NCI-H1105 (cell line): ENCODE data around the gene PHF19.

Source experiments
- DNase-seq: peaks from one replicate; lab custom pipeline; 2025; lab: John Stamatoyannopoulos, UW

Gene PHF19

DNA sequence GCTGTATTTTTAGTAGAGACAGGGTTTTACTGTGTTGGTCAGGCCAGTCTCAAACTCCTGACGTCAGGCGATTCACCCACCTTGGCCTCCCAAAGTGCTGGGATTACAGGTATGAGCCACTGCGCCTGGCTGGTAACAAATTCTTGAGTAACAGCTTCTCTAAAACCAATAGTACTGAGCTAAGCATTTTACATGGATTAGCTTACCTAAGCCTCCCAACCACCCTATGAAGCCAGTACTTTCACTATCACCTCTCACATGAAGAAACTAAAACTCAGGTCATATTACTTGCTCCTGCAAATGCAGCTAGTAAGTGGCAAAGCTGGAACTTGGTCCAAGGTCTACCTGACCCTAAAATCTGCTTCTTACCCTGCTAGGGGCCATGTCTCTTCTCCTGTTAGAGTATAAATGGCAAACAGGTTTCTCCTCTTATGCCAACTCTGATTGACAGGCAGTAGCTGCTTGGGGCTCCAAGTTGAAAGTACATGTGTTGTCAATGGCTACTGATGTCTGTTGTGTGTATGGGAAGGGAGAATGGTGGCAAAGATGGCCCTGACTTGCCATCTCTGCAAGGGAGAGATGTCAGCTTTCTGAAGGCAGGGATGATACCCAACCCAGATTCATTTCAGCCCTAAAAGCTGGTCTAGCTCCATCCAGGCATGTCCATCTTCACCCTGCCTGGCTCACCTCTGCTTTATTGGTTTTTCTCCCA is 4.0 kb downstream of the PHF19 start:
- no peak for DNase-seq

DNA sequence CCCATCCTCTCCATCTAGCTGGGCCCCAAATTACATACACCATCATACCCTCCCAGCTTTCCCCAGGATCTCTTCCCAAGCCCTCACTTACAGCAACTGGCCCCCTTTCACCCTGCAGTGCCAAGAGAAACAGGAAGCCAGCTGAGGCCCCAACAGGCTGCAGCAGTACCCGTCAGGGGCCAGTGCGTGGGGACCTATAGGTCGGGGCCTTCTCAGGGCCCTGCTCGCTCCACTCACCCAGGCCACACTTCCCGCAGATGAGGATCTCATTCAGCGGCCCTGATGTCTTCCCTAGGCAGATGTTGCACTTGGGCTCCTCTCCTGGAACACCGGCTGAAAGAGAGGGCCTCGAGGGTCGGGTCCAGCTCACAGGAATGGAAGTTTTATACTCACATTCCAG is 6.8 kb downstream of the PHF19 start:
- DNase-seq: no peak

DNA sequence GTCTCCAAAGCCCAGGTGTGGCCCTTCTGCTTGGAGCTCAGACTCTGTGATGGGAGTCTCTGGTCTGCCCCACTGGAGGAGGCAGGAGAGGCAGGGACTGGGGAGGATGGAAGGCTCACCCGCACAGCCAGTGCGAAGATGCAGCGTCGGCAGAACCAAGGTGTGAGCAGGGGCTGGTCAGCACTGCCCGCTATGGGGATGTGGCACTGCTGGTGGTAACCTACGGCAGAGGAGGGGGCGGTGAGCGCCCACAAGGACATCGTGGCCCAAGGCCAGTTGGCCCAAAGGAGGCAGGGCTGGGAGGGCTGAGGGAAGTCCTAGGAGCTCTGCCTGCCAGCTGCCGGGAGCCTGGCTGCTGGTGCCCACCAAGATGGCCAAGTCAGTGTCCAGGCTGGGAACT is 7.3 kb downstream of the PHF19 start:
- DNase-seq: no peak

DNA sequence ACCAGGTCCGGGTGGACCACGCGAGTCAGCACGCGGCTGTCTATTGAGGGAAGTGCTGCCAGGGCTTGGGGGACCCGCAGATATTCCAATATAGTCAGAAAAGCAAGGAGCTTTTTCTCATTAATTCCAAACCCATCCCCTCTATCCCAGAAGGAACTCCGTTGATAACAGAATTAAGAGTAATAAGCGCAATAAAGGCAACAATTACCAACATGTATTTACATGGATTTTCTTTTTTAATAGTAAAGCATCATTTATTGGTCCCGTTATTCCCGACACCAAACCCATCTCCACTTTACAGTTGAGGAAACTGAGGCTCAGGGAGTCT is 7.7 kb downstream of the PHF19 start:
- DNase-seq: no peak

DNA sequence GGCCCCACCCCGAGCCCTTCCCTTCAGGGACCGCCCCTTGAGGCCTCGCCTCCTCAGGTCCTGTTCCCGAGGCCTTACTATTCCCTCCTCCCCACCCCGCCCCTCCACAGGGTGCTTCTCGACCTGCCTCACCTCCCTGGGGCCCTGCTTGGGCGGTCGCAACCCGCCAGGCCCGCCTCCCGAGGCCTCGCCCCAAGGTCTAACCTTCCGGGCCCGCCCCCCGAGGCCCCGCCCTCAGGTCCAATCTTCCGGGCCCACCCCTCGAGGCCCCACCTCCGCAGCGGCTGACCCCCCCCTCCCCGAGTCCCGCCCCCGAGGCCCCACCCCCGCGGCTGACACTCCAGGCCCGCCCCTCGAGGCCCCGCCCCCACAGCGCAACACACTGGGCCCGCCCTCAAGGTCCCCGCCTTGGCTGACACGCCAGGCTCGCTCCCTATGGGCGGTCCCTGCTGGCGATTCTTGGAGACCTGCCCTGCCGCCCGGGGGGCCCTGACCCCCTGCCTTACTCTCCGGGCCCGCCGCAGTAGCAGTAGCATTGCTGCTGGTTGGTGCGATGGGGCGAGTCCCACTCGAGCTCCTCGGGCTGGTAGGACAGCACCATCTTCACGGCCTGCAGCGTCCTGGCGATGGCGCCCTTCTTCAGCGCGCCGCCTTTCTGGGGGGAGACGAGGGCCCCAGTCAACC is 8.2 kb downstream of the PHF19 start:
- DNase-seq: peak; percentile 99

DNA sequence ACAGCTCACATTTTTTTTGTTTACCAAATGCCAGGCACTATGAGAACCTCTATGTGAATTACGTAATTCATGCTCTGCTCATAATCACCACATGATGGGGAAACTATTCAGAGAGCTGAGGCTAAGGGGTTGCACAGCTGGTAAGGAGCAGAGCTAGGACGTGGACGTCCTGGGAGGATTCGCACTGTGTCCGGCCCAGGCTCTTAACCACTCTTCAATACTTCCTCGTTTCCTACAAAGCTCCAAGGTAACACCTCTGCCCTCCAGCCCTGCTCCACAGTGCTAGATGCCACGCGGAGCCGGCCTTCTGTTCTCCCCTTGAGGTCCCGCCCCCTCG is 8.7 kb downstream of the PHF19 start:
- DNase-seq: no peak

DNA sequence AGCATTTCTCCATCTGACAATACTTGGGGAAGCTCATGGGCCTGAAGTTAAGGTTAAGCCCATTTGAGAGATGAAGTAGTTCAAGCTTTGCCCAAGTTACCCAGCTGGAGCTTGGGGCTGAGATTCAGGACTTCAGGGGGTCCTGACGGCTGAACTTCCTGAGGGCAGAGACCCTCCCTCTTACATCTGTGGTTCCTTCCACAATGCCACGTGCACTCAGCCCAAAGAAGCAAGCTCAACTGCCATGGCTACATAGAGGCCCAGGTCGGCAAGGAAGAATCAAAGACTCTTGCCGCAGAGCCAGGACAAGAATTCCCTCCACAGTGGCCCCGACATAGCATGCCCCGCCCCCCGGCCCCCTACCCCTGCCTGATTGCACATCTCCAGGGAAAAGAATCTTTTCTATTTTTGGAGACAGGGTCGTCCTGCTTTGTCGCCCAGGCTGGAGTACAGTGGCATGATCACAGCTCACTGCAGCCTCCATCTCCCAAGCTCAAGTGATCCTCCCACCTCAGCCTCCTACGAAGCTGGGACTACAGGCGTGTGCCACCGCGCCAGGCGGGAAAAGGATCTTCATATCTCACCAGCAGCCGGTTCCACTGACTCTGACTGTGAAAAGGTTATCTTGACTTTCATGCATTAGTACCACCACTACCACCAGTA is 9.2 kb downstream of the PHF19 start:
- no peak for DNase-seq

DNA sequence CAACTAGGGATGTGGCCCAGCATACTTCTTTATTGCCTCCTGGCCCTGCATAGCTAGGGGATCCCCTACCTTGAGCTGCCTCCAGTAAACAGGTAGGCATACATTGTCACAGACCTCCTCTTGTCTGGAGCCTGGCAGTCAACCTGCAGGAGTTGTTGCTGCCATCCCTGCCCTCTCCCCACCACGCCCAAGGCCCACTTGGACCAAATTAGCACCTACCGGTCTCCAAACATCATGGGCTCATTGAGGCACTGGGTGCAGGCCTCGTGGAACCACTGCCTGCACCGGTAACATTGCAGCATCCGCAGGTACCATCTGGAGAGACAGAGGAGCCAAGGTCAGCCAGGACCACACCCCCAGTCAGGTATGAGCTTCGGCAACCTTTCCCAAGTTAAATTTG is 10.3 kb downstream of the PHF19 start:
- no peak for DNase-seq

DNA sequence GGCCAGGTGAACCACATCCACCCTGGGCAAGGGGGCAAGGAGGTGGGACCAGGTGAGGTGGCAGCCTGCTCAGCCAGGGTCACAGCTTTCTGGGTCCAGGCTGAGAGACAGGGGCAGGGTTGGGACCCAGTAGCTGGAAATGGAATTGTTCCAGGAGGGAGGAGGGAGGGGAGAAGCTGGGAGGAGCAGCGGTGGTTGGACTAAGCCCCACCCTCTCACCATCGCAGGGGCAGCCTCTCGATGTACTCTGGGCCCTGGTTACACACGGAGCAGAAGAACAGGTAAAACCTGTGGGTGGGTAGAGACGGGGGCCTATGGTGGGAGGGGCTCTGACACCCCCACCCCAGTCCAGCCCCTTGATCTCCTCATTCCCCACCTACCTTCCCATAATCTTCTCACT is 11.2 kb downstream of the PHF19 start:
- no peak for DNase-seq

DNA sequence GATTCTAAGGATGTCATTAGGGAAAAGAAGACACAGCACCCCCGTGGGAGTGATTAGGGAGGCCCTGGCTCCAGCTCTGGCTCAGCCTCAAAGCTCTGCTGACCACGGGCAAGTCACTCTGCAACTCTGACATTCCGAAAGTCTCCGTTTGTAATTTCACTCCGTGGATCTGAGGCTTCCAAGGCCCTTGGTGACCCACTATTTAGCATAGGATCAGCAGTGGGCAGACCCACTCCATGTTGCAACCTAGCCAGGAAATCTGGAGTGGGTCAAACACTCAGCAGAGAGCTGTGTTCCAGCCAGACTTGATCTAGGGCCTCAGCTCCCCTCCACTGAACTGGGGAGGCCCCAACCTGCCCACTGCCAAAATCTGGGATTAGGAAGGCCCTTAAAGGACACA is 11.8 kb downstream of the PHF19 start:
- DNase-seq: no peak

DNA sequence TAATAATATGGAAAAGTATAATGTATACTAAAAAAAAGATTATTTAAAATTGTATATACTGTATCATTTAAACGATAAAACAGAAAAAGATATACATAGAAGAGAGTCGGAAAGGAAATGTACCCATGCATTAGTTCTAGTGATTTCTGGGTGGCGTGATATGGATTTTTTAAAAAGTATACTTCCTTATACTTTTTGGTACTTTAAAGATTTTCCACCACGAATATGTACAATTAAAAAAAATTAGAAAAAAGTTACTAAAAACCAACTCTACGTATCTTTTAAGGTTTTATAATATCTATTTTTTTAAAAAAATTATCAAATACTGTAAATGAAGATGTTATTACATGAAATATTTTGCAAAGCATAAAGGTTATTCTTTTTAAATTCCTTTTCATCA is 12.3 kb downstream of the PHF19 start:
- DNase-seq: no peak

DNA sequence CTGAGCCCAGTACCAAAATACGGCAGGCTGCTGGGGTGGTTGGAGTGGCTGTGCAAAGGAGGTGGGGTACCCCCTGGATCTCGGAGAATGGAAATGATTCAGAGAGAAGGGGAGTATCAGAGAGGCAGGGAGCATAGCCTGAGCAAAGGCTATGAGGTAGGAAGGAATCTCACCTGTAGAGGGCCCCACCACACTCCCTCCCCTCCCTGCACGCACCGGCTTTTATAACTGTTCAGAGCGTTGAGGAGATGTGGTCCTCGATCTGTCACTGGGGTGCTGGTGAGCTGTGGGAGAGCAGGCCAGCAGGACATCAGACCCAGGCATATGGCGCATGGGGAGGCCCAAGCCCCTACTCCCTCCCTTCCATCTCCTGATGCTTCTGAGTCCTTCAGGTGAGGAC is 13.2 kb downstream of the PHF19 start:
- DNase-seq: no peak

DNA sequence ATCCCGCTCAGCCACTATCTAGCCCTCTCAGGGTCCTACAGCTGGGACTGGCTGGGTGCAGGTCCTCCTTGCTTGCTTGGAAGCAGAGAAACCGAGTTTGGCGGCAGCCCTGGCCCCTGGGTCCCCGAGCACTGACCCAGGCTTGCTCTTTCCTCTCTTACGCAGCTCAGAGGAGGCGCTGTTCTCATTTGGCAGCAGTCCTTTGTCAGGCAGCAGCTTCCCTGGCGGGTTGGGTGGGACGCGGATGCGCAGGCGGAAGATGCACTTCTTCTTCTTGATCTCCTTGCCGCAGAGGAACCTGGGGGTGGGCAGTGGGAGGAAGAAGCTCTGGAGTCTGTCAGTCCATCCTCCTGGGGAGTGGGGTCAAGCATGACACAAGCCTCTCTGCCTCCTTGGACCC is 14.5 kb downstream of the PHF19 start:
- no peak for DNase-seq

DNA sequence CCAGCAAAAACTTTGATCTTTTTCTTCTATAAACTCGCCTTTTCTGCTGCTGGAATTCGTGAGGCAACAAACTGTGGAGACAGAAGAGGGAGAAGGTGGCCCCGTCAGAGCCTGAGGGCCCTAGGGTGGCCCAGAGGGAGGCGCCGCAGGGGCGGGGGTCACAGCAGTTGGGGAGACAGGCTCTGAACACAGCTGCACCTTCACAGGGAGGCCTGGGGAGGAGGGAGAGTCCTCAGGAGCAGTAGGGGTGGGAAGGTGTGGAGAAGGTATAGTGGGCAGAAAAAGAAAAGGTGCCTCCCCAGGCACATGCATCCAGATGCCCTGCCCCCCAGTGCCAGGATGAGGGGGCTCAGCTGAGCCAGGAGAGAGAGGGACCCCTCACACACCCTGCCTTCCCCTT is 15.1 kb downstream of the PHF19 start:
- no peak for DNase-seq

DNA sequence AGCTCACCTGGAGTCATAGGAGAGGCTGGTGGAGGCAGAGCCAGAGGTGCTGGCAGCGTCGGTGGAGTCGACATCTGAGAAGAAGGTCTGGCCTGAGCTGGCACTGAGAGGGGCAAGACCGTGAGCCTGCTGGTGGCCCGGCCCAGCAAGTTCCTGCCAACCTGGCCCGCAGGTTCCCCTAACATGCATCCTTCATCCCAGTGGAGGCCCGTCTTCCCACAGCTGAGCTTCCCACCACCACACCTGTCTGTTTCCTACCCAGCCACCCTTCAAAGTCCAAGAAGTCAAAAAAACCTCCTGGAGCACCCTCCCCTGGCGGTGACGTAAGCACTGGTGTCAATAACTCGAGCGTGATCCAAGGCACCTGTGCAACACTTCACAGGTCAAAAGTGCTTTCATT is 16.9 kb downstream of the PHF19 start:
- DNase-seq: no peak

DNA sequence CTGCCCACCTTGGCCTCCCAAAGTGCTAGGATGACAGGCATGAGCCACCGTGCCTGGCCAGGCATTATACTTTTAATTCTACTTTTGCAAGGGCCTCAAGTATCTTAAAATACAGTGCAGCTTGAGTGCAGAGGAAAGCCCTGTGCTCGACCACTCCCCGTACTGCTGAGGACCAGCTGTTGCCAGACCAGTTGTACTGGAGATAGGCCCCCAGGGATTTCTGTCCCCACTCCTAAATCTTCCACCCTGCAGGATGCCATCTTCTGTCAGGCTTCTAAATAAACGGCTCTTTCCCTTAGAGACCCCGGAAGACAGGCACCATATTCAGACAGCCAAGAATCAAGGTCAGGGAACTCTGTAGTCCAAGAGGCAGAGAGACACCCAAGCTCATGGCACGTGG is 17.6 kb downstream of the PHF19 start:
- DNase-seq: no peak

DNA sequence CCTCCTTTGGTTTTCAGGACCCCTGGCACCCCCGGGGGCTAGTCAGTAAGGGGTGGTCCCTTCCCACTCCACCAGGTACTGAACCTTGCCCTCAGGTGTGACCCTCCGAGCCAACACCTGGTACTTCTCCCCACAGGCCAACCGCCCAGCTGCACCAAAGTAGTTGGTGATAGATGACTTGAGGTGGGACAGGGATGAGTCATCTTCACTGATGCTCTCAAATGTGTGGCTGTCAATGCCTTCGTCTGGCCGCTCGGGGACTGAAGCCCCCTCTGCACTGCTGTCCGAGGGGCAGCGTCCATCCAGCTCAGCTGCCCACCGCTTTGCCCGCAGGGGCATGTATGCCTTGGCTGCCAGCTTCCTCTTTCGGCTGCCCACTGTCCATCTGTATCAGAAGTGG is 19.1 kb downstream of the PHF19 start:
- no peak for DNase-seq

DNA sequence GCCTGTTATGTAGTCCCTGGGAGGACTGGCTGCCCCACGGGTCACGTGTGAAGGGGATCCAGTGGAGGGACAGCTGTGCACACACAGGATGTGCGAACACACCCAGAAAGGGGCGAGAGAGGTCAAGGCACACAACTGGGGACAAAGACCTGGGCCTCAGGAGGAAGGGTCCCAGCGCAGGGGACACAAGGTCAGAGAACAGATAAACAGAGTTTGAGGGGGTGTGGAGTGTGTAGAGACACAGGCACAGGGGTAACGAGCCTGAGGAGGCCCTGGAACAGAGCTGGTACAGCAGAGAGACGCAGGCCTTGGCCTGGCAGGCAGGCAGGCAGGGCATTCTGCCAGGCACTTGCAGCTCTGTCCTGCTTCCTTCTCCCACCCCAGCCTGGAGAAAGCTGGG is 19.5 kb downstream of the PHF19 start:
- no peak for DNase-seq

DNA sequence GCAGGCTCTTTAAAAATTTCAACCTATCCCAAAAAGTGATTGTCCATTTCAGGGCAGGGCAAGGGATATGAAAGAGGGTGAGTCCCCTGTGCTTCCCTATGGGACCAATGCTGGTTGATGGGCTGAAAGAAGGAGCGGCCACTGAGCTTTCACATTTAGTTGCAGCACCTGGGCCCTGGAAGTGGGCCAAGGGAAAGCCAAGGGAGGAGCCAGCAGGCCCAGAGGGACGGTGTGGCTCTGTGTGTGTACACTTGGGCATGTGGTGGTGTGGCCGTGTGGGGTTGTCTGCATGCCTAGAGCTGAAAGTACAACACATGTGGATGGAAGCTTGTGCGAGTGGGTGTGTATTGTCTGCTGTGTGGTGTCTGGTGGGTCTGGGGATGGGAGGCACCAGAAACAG is 20.3 kb downstream of the PHF19 start:
- DNase-seq: no peak

DNA sequence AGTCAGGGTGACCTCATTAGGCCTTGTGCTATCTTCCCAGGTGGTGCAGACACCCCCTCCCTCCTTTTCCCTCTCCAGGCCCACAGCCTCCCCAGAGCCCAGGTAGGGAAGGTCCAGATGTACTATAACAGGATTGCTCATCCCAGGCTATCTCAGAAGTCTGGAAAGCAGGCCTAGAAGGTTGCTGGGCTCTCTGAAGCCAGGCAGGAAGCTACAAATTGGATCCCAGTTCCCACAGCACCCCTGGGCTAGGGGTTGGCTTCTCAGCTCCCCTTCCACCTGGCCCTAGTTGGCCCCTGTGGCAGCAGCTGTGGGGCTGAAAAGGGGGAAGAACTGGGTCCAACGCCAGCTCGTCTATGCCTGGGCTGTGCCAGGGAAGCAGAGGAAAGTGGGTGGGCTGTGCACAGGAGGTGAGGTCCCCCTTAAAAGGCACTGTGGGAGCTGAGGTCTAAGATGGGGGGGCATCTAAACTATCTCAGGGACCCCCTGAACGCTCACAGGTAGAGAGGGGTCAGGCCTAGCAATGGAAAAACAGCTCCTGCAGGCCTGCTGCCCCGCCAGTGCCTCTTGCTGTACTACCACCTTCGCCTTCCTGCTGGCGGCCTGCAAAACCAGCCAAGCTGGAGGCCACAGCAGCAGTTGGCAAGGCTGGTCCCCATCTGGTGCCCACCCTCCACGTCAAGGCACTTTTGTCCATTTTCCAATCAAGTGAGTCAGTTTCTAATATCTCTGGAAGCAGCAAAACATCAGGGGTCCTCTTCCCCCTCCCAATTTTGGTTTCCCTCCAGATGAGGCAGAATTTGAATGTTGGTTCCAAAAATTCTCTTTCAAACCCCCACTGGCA is 20.9 kb downstream of the PHF19 start:
- DNase-seq: no peak

DNA sequence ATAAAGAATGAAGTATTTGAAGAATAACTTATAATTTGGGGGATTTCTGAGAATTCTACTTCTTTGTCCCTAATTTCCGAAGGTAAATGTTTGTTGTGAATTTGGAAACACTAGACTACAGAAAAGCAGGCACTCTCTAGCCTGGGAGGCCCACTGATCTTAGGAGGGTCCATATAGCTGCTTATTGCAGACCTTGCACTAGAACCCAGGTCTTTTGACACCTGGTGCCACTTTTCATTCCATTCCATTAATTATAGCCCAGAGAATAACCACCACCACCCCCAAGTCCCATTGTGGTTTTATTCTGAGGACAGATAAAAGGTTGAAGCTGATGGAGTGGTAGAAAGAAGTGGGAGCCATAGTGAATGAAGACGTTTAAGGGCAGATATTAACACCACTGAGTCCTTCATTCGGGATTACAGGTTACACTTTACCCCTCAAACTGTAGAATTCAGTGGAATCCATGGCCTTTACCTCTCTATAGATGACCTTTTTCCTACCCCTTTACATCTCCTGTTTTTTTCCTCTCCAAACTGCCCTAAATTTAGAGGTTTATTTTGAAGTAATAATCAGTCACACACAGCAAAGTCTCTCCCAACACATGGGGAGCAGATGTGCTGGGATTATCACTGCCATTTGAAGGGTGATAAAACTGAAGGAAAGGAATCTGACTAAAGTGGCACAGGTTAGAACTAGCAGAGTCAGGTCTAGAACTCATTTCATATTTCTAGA is 22.2 kb downstream of the PHF19 start:
- DNase-seq: no peak

DNA sequence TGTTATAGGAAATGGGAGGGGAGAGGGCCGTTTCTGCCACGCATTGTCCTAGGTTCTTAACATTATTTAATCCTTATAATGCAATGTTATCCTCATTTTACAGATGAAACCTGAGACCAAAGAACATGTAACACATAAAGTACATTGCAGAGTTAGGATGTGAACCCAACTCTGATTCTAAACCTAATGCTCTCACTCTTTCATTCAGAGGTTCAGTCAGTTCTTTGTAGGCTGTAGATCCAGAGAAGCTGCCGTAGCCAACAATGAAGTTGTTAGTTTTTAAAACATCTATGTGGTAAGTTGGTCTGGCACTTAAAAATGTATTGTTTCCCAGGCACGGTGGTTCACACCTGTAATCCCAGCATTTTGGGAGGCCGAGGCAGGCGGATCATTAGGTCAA is 23.8 kb downstream of the PHF19 start:
- no peak for DNase-seq
